HG02763 (cell line): ENCODE data around the gene EYS.
"Not testable (repeated sequence)": the region's sequence is repeated elsewhere in the genome, so short reads cannot be mapped to it uniquely, and the experiment has no call there.

ENCODE experiments used
- ATAC-seq: cut with Tn5 transposase; IDR thresholded peaks from one replicate; pipeline ENCODE4 v1.9.1; 2021; ENCODE audit warnings: mild to moderate bottlenecking, moderate library complexity; ENCODE audit not compliant: unreplicated experiment

The EYS gene

DNA sequence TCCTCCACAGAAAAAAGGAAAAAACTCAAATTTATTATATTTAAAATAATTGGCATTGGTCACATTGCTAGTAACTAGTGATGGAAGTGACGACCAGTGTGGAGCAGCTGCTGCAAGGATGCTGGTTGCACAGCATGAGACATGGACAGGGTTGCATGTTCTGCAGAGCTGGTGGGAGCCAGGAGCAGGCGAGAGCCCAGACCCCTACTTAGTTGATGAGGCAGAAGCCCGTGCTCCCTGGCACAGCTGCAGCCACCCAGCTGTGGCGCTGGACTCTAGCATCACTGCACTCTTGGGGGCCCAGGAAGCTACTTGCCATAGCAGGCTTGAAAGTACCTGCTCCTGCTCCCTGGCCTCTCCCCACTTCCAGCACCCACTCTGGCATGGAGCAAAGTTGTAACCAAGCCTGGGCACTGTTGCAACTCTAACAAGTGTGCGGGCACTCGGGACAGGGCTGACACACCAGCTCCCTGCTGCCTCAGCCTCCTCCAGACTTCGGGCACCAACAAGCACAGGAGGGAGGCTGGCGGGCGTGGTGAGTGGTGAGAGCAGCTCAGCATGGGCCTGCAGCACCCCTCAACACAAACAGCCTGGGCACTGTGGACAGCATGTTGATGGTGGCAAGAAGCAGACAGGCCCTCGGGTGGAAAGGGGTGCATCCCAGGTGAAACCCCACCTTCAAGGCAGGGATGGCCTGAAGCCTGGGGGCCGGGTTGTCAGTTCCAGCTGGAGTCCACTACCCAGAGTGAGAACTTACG, 69.6 kb downstream of the EYS start:
- ATAC-seq, result no peak

DNA sequence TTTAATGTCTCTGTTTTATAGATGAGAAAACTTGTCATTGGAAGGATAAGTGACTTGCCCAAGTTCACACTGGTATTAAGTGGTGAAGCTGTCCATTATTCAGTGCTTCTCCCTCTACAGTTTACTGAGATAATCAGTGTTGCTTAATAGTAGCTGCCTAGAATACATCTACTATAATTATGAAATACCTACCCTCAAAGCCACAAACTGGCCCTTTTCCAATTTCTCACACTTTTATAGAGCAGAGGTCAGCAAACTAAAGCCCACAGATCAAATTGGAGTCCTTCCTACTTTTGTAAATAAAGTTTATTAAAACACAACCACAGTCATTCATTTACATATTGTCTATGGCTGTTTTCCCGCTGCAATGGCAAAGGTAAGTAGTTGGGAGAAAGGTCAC, 73.5 kb downstream of the EYS start:
- no peak for ATAC-seq

DNA sequence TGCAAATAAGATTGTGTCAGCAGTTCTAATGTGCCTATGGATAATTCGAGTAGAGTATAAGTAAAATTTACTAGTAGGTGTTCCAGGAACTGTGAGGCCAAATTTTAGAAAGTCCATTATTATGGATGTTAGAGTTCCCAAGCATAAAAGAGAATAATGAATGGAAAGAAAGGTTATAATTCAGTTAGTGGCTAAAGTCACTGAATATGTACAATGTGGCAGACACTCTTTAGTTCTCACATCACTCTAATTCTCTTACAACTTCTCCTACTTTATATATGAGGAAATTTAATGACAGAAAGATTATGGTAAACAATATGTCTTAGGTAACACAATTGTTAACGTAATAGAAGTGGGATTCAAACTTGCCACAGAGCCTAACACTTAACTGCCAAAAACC, 75.3 kb downstream of the EYS start:
- no peak for ATAC-seq

DNA sequence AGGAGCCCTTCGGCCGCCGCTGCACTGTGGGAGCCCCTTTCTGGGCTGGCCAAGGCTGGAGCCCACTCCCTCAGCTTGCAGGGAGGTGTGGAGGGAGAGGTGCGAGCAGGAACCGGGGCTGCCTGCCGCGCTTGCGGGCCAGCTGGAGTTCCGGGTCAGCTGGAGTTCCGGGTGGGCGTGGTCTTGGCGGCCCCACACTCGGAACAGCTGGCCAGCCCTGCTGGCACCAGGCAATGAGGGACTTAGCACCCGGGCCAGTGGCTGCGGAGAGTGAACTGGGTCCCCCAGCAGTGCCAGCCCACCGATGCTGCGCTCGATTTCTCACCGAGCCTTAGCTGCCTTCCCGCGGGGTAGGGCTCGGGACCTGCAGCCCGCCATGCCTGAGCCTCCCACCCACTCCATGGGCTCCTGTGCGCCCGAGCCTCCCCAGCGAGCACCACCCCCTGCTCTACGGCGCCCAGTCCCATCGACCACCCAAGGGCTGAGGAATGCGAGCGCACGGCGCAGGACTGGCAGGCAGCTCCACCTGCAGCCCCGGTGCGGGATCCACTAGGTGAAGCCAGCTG, 79.5 kb downstream of the EYS start:
- ATAC-seq, result not testable (repeated sequence)

GRCh38 chr6:65627015-65627414, 80.0 kb downstream of the EYS start:
- no peak for ATAC-seq

DNA sequence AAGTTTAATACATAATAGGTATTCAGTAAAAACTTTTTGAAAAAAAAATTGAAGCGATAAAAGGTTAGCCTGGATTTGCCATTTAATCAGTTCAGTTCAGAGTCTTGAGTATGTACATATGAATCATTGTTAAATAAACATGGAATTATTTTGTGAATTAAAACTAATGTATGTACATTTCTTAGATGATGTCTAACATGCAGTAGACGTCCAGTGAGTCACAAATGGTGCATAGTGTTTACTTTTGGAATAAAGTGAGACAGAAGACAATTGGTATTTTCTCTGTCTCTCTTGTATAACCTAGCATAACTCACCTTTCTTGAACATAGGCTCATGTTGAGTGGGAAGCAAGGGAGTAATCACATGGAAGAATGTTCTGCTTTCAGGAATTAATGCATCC, 83.5 kb downstream of the EYS start:
- ATAC-seq, result no peak

DNA sequence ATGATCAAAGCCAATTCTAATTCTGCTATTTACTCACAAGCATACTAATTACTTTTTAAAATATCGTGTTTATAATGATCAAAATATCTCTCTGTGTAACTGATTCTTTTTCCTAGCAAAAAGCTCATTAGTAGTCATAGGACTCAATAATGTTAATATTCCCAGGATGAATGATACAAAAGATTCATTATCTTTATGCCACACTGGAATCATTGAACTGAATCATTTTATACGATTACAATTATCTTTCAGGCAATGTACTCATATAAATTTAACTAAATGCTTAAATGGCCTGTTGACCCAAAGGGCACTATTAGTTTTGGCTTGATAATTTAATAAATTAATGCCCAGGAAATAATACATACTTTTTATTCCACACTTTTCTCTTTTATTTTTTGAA, 96.3 kb downstream of the EYS start:
- no peak for ATAC-seq

DNA sequence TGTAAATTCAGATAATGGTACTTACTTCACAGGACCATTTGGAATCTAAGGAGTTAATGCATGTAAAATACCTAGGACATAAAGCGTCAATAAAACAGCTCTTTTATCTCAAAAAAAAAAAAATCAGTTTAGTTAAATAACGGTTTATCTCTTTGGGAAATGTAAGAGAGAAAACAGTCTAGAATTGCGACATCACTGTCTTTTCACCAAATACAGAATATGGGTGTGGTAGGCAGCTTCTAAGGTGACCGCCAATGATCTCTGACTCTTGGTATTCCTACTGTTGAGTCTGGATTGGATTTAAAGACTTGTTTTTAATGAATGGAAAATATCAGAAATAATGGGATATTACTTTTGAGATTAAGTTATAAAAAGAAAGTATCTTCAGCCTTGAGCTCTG, 111.5 kb downstream of the EYS start:
- ATAC-seq, result no peak

- ATAC-seq, result no peak
Measured at GRCh38 chr6:65570340-65570739, 136.7 kb downstream of the EYS start.

GRCh38 chr6:65569505-65569904, 137.5 kb downstream of the EYS start:
- ATAC-seq, result no peak

DNA sequence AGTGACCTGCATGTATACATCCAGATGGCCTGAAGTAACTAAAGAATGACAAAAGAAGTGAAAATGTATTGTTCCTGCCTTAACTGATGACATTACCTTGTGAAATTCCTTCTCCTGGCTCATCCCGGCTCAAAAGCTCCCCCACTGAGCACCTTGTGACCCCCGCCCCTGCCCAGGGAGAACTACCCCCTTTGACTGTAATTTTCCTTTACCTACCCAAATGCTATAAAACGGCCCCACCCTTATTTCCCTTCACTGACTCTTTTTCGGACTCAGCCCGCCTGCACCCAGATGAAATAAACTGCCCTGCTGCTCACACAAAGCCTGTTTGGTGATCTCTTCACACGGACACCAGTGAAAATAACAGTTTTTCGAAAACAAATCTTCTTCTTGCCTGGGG, 138.0 kb downstream of the EYS start:
- ATAC-seq, result not testable (repeated sequence)

DNA sequence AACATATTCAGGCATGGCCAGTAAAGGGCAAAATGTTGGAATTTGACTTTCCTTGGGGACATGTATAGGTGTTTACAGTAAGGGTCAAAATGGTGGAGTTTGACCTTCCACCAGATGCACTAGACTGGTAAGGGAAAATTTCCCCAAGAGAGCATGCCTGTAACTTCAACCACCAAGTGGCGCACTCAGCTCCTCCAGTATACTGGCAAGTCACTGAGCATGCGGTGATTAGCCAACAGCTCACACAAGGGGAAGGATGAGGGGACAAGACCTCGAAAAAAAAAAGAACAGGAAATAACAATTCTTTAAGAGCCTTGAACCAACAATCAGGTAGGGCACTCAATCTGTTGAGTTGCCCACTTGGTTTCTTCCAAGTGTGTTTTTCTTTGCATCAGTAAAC, 140.9 kb downstream of the EYS start:
- no peak for ATAC-seq

- ATAC-seq, result no peak
Measured at GRCh38 chr6:65558071-65558470, 149.0 kb downstream of the EYS start.

- no peak for ATAC-seq
Measured at GRCh38 chr6:65557224-65557623, 149.8 kb downstream of the EYS start.

- ATAC-seq, result no peak
Measured at GRCh38 chr6:65546894-65547293, 160.1 kb downstream of the EYS start.

- ATAC-seq, result no peak
Measured at GRCh38 chr6:65545920-65546319, 161.1 kb downstream of the EYS start.

- no peak for ATAC-seq
Measured at GRCh38 chr6:65538644-65539043, 168.4 kb downstream of the EYS start.

- no peak for ATAC-seq
Measured at GRCh38 chr6:65537600-65537999, 169.4 kb downstream of the EYS start.

DNA sequence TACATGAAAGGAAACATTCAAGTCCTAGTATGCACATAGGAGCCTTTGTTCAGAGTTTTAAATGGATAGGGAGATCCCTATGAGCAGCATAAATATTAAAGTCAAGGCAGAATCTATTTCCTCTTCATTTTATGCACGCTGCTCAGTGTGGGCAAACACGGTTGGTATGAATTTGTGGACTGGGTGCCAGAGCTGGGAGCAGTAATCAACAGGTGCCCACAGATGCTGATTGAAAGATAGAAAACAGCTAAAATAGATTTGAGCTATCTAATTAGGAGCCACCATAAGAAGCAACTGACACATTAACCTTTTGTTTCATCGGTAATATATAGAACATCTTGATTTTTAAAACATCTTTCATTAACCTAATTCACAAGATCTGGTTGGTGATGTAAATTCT, 175.5 kb downstream of the EYS start:
- no peak for ATAC-seq

DNA sequence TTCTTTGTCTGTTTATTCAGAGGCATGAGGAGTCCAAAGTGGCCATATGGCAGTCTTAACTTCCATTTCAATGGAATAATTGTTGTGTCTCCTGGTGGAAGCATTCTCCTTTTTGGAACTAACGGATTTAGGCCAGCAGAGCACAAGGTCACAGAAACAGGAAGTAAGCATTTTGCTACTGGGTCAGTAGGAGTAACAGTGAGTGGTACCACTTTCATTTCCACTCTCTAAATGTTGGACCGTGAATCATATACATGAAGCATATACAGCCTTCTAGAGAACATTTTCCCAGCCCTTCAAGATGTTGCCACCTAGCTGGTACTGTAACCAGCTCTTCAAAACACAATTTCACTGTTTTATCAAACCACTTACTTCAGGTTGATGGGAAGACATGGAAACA, 182.8 kb downstream of the EYS start:
- no peak for ATAC-seq

- no peak for ATAC-seq
Measured at GRCh38 chr6:65505736-65506135, 201.3 kb downstream of the EYS start.

GRCh38 chr6:65501045-65501444, 206.0 kb downstream of the EYS start:
- no peak for ATAC-seq

GRCh38 chr6:65483652-65484051, 223.4 kb downstream of the EYS start:
- ATAC-seq, result not testable (repeated sequence)
